HG02571 (cell line): ENCODE data around the gene RBM17.
A peak's percentile ranks its signal among the peaks of the same experiment; 100 is the strongest.
"Not testable (repeated sequence)": the region's sequence is repeated elsewhere in the genome, so short reads cannot be mapped to it uniquely, and the experiment has no call there.

Source experiments
- ATAC-seq: cut with Tn5 transposase; IDR thresholded peaks from one replicate; pipeline ENCODE4 v1.9.1; 2021; ENCODE audit warnings: mild to moderate bottlenecking, moderate library complexity; ENCODE audit not compliant: unreplicated experiment

Gene RBM17

GRCh38 chr10:6088721-6089333 is at the start of gene RBM17:
Gene RBM17 (plus strand): TSS chr10:6089034. CDS start chr10:6097066, 8,032 bp downstream.
- peak; percentile 78 for ATAC-seq

- ATAC-seq, result no peak
Observed at GRCh38 chr10:6039711-6040110, 49.1 kb upstream of the RBM17 start.

- no peak for ATAC-seq
Observed at GRCh38 chr10:6040205-6040604, 48.6 kb upstream of the RBM17 start.

GRCh38 chr10:6043377-6043776 is 45.5 kb upstream of the RBM17 start:
- ATAC-seq, result not testable (repeated sequence)

GRCh38 chr10:6044060-6044459 is 44.8 kb upstream of the RBM17 start:
- no peak for ATAC-seq

GRCh38 chr10:6044751-6045313 is 44.0 kb upstream of the RBM17 start:
- no peak for ATAC-seq

- no peak for ATAC-seq
Observed at GRCh38 chr10:6045314-6045848, 43.5 kb upstream of the RBM17 start.

- no peak for ATAC-seq
Observed at GRCh38 chr10:6045878-6046772, 42.7 kb upstream of the RBM17 start.

DNA sequence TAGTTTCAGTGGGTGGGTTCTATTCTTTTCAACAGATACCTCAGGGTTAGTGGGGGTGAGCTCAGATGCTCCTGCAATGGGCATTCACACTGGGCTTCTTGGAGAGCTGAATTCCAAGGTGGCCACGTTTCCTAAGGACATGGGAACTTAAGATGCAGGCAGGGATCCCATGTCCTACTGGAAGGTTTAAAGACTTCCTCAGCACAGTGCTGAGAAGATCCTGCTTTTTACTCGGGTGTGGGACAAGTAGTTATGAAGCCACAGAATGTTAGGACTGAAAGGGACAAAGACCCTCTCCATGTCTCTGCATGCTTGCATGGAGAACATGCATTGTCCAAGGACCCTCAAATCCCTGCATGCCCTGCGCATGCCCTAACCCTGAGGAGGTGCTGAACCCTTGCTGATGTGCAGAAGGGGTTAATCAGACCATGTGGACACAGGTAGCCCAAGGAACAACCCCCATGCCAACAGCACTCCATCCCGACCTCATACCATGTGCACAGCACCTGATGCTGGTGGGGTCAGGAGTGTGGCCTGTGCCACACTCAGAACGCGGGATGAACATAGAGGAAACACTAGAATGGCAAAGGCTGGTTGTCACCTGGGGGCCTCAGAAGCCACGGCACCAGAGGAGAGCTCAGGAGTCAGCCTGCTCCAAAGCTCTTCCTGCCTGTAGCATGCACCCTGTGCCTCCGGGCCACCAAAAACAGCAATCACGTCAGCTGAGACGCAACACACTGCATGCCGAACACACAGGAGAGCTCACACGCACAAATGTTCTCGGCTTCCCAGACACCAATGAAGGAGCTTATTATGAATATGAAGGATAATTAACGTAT is 41.8 kb upstream of the RBM17 start:
- no peak for ATAC-seq

DNA sequence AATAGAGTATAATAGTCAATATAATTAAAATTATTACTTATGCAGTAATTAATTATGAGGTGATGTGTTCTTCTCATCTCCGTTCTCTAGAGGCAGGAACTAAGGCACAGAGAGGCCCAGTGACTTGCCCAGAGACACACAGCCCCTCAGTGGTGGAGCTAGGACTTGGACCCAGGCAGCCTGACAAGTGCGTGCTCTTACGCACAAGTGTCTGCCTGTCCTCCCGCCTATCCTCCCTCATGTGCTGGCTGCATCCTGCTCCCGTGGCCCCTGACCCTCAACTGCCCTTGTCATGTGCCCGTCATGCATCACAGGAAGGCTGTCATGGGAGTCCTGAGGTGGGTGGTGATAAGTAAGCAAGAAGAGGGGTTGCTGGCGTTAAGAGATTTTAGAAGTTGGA is 41.0 kb upstream of the RBM17 start:
- no peak for ATAC-seq

- no peak for ATAC-seq
Observed at GRCh38 chr10:6048281-6049030, 40.4 kb upstream of the RBM17 start.

DNA sequence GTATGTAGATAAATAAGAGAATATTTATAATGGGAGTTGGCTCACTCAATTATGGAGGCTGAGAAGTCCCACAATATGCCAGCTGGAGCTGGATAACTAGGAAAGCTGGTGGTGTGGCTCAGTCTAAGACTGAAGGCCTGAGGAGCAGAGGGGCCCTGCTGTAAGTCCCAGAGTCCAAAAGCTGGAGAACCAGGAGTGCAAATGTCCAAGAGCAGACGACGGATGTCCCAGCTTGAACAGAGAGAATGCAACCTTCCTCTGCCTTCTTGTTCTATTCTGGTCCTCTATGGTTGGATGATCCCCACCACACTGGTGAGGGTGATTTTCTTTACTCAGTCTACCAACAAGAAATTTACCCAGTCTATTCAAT is 39.8 kb upstream of the RBM17 start:
- ATAC-seq, result no peak

DNA sequence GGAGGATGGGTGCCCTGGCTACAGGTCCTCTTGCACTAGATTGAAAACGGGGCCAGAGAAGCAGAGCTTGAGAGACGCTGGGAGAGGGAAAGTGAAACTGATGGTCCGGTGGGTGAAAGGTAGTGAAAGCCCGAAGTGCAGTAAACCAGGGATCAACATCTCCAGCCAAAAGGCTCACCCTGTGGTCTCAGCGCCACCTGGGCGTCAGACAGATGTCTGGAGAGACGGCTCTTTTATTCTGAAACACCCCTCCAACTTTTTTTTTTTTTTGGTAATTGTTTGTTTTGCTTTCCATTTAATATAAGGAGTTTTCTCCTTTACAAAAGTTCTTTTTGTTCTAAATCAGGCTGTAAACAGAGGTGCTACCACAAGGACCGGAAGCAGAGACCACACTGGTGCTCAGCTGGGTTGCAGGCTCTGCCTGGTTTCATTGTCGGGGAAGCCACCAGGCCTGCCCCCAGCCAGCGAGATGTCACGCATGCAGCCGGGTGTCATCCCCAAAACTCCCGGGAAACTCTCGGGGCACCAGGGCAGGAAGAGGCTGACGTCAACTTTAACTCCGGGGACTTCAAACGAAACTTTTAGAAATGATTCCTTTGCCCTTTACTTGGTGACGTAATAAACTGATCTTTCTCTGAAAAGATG is 37.9 kb upstream of the RBM17 start:
- peak; percentile 73 for ATAC-seq

DNA sequence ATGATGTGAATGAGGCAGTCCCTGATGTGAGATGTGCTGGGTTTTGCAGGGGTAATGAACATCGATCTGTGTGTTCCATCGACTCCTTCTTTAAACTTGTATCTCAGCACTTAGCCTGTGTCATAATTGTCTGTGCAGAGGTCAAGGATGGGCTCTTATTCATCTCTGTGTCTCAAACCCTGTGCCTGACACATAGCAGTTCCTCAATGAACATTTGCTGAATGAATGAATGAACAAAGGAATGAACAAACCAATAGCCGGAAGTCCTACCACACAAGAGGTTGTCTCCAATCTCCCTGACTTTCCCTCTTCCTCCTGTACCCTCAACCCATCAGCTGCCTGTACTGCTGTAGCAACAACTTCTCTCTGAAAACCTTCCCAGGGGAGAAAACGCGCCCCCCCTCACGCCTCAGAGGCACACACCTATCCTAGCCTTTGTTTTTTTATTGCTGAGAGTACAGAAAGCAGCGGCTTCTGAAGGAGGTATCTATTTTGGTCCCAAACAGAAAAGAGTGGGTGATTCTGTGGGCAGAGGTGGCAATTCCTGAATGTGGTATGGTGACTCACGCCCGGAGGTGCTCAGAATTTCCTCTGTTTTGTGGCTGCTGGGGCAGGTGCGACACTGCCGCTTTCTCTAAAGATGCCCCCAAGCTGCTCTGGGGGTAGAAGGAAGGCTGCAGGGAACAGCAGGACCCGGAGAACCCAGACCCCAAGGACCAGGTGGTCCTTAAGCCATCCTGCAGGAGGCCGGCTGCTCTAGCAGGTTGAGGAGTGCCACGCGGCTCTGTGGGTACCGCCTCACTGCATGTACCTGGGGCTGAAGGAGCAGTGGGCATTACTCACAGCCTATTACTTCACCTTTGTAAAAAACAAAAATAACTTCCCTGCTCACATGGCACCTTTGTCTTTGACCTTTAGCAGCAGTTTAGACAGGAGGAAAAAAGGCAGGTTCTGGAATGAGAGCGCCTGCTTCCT is 36.3 kb upstream of the RBM17 start:
- ATAC-seq, result peak; percentile 26

GRCh38 chr10:6053303-6053702 is 35.5 kb upstream of the RBM17 start:
- no peak for ATAC-seq

DNA sequence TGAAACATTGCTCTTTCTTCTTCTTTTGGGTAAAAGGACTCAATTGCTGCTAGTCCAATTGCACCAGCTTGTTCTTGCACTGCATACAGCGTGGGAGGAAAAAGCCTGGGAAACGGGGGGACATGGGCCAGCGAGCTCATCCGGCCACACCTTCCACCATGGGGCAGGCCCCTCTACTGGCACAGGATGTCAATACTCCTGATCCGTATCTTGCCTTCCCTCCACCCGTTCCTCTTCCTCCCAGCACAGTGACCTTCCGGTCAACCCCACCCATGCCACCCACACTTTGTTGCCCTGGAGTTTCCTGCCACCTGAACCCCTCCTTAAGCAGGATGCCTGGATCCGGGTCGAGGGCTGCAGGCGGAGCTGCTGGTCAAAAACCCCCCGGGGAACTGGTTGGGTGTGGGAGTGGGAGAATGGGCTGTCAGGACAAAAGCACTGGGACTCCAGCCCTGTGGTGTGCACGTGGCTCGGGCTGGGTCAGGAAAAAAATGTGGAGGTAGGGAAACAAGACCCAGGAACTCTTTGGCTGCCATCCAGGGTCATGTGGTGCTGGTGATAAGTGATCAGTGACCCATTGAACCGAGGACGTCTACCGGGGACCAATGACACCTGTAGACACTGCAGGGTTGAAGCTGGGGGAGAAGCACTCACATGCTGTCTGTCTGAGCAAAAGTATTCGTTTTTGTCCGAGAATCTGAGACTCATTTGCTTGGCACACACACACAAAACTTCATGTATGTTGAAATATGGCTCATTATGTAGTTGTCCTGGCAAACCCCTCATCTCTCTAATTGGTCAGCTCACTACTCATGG is 34.8 kb upstream of the RBM17 start:
- no peak for ATAC-seq

GRCh38 chr10:6054884-6055283 is 34.0 kb upstream of the RBM17 start:
- ATAC-seq, result no peak

DNA sequence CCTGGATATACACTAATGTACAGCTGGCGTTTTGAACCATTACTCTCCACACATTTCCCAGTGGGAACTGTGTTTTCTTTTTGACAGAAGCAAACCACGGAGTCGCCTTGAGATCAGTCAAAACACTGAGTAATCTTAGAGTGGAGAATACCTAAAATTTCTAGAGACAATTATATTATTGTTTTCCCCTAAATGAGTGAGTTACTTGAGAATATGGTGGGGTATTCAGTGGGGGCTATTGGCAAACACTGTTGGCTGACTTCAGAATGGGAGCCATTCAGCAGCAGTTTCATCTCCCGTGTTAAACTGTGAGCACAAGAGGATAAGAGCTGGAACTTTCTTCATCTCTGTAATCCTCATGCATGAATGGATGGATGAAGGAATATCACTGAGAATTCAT is 32.9 kb upstream of the RBM17 start:
- no peak for ATAC-seq
